Occipital lobe (tissue), 2 donors: ENCODE data around the gene NXPH2. TPM values are rescaled to one million over a fixed set of nuclear protein-coding genes. Genes with fewer than 3 reads are reported as not detected.

Experiments
- DNase-seq: peaks from one replicate; lab custom pipeline; 2025; lab: John Stamatoyannopoulos, UW
- total RNA-seq: library from RNA; depleted of rRNA; stranded (reverse); fragments of >200 nt; gene quantifications from one replicate; pipeline ENCODE4 v1.2.3, GENCODE V29; 2014

NXPH2 gene
- 30.4 TPM for total RNA-seq

GRCh38 chr2:138779781-138780445 lies at the start of gene NXPH2:
TSS of gene NXPH2 (minus strand) at chr2:138780390. CDS start at chr2:138780241, 149 bp downstream.
- DNase-seq = no peak

DNA sequence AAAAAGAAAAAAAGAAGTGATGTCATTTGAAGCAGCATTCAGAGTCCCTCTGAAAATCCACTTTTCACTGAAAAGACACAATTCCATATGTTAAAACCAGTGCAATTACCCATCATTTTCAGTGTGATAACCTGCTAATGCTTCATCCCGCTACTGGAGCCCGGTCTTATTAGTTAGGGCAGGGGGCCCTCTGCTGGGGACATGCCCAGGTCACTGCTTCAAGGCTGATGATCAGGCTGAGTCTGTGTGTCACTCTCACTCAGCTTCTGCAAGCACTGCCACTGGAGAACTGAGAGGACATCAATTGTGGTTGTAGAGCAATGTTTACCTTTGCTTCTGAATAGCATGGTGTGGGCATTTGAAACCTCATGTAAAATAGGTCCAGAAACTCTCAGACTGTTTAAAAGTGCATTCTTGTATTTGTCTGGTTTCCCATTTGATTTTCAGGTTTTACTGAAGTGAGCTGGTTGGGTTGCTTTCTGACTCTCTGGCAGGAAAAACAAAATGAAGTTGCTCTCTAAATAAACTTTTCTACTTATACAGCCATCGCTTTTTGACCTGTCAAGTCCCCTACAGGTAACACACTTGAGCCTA lies 49.2 kb upstream of the NXPH2 start:
- no peak for DNase-seq

DNA sequence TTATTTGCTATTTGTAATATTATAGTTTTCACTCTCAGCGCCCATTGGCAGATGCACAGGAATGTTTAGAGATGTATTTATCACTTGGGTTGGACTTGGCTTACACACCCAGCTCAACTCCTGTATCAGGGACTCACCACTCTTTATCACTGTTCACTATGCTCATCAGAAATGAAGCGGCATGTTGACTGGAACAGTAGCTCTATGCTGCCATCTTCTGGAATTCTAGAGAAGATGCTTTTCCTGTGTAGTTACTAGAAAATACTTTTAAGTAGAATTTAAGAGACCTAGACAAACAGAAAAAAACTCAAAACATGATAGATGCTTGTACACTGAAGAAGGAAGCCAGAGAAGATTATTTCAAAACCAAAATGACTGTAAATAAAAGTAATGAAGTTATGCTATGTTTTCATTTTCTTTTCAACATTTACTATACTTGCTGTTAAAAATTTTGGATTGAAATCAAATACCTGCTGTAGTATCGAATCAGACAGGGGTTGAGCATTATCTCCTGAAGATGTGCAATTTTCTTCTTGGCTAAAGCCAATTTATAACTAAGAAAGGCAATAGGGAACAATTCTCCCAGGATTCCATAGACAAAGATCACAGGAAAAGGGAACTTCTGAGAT lies 47.4 kb upstream of the NXPH2 start:
- no peak for DNase-seq

DNA sequence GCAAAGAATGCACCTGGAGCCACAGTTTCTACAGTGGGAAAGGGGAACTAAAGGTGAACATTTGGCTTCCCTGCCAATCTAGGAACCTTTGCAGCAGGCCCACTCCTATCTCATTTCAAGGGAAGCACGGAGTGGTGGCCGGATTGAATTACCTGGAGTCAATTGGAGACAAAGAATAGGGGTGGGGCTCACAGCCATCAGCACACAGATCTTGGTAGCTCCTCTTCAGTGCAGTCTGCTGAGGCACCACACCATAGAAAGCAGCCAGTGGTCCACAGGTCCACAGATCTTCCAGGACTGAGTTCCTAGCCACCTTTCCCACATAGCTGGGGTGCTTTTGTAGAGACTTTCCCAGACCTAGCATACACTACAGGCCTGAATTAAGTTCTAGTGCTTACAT lies 43.5 kb upstream of the NXPH2 start:
- no peak for DNase-seq

DNA sequence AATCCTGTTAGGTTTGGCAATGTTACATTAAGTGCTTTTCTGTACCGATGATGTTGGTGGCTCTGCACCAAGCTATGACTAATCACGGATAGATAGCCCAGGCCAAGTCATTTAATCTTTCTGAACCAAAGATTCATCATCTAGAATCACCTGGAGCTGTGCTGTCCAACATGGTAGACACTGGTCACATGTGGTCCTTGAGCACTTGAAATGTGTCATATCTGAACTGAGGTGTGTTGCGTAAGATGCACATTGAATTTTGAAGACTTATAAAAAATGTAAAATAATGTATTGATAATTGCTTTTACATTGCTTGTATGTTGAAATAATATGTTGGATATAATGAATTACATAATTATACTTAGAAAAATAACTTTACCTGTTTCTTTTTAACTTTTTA lies 39.8 kb upstream of the NXPH2 start:
- no peak for DNase-seq

DNA sequence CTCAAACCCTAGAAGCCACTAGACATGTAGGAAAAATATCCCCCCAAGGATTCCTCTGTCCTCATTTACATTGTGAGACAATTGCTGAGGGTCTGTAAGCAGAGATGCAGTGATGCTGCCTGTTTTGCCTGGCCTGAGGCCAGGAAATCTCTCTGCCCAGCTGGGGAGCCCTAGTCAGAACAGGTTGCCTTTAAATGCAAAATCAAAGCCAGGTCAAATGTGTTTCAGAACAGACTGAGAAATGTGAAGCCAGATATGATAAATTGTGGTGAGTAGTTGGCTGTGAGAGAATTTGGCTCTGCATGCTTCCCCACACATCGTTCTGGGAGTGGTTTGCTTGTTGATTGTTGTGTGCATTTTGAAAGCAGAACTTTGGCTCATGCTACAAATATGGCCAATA lies 38.4 kb upstream of the NXPH2 start:
- DNase-seq = no peak

GRCh38 chr2:138814123-138814898 lies 34.1 kb upstream of the NXPH2 start:
- DNase-seq = no peak

DNA sequence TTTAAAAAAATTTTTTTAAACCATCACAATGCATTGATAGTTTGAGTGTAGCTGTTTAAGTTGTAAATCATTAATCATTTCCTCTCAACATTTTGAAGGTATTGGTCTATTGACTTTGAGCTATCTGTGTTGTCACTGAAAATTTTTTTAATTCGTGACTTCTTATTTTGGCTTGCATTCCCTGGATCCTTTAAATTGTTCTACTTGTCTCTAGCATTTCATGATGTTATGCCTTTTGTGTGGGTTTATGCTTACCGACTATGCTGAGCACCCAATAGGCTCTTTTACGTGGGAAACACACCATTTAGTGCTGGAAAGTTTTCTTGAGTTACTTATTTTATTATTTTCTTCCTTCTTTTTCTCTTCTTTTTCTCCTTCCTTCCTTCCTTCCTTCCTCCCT lies 31.2 kb upstream of the NXPH2 start:
- no peak for DNase-seq

- no peak for DNase-seq
These were observed 14.5 kb upstream of the NXPH2 start for GRCh38 chr2:138794724-138795123.

GRCh38 chr2:138787053-138787666 lies 7.0 kb upstream of the NXPH2 start:
- DNase-seq = no peak

- DNase-seq = no peak
These were observed 2.2 kb upstream of the NXPH2 start for GRCh38 chr2:138782383-138782782.

GRCh38 chr2:138780908-138781307 lies 718 bp upstream of the NXPH2 start:
- DNase-seq = no peak

DNA sequence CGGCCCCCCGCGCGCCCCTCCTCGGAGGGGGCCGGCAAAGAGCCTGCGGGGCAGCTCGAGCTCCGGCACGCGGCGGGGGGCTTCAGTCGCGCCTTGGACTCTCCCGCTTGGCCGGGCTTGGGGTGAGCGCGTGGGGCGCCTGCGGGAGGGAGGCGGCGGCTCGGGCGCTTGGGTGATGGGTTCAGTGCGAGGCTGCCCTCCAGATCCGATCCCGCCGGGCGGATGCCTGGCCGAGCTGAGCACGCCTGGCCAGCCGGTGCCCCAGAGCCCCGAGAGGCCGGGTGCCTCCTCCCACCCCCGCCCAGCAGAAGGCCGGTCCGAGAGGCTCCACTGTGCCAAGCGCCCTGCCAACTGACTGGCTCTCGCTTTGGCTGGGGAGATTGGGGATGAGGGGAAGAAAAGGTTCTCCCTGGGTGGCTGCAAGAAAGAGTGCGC lies 273 bp upstream of the NXPH2 start:
- no peak for DNase-seq

GRCh38 chr2:138779406-138779780 lies 797 bp downstream of the NXPH2 start:
- DNase-seq = no peak

DNA sequence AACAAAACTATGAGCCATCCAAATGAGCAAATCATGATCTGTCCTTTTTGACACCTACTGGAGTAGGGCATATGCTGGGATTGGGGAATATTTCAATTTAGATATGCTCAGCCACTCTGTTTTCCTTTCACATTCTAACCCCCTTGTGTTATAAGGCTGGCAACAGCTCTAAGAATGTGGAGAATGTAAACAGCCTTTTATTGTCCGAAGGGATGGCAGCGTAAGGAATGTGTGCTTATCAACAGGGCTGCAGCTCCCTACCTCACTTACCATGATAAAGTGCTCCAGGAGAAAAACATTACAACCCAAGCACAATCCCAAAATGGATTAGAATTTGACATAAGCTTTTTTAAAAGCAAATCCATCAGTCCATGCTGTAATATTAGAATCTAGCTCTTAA lies 2.2 kb downstream of the NXPH2 start:
- DNase-seq = no peak

- DNase-seq = no peak
These were observed 4.5 kb downstream of the NXPH2 start for GRCh38 chr2:138775736-138776135.

DNA sequence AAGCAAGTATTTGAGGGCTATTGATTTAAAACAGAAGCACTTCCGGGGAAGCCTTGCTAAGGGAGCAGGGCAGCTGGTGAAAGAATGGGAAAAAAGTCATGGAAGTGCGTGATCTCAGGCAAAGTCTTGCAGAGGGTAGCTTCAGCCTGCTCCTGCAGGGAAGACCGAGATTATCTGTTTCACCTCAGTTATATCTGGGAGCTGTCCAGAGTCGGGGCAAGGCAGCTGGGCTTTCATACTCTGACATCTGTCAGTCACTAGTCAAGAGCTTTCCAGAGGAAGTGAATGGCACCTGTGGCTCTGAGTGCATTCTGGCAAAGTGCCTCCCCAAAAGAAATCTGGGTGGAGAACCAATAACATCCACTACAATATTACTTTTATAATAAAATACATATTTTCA lies 8.7 kb downstream of the NXPH2 start:
- DNase-seq = no peak

DNA sequence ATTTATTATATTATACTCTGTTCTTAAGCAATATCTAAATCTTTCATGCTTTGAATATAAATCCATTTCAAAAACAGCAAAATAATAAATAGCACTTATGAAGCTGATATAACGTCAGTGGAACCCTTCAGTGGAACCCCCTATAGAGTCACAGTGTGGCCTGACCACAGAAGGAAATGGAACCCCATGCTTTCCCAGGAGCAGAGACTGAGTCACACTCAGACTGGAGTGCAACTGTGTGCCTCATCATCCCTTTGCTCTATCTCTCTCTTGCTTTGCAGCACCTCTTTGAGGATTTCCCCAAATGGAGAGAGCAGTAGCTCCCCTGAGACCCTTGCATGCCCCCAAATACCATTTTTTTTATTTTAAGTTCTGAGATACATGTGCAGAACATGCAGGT lies 13.1 kb downstream of the NXPH2 start:
- DNase-seq = no peak

- DNase-seq = no peak
These were observed 13.7 kb downstream of the NXPH2 start for GRCh38 chr2:138766464-138766863.

DNA sequence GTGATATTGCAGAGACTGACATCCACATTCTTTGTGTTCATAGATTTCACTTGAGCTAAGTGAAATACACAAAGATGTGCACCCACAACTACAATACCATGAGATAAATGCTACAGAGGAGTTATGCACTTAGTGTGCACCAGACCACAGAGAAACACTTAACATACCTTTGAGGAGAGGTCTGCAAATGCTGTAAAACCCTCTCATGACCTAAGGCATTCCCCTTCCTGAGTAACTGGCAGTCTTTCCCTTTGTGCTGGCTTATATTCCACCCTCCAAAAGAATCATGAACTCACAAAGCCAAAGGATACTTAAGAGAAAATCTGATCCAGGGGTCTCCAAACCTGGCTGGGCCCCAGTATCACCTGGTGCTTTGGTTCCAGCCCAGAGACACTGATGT lies 16.2 kb downstream of the NXPH2 start:
- no peak for DNase-seq

- no peak for DNase-seq
These were observed 17.7 kb downstream of the NXPH2 start for GRCh38 chr2:138762533-138762932.

GRCh38 chr2:138760676-138761075 lies 19.5 kb downstream of the NXPH2 start:
- no peak for DNase-seq
